ENCODE results near the gene RIBC1. TPM values are rescaled to one million over a fixed set of nuclear protein-coding genes. Genes with fewer than 3 reads are reported as not detected.
"Not testable (repeated sequence)": the region's sequence is repeated elsewhere in the genome, so short reads cannot be mapped to it uniquely, and the experiment has no call there.

RIBC1 gene
- 0.45 TPM for polyA plus RNA-seq (2013, experiment 1 of 2; ENCODE audit: insufficient read length)
- polyA plus RNA-seq (2013, experiment 2 of 2; ENCODE audit: insufficient read length) = 0.14 TPM

- no peak for DNase-seq
Observed at GRCh38 chrX:53422861-53423306, at the start of gene RIBC1. Gene RIBC1 (plus strand): TSS chrX:53422873. CDS start chrX:53426277, 3,404 bp downstream.

GRCh38 chrX:53373307-53373706, 49.4 kb upstream of the RIBC1 start:
- no peak for DNase-seq

GRCh38 chrX:53374222-53374820, 48.4 kb upstream of the RIBC1 start:
- peak; percentile 2 for DNase-seq

- DNase-seq = no peak
Observed at GRCh38 chrX:53374923-53375322, 47.8 kb upstream of the RIBC1 start.

GRCh38 chrX:53376888-53377287, 45.8 kb upstream of the RIBC1 start:
- no peak for DNase-seq

GRCh38 chrX:53377464-53377863, 45.2 kb upstream of the RIBC1 start:
- DNase-seq = no peak

- DNase-seq = no peak
Observed at GRCh38 chrX:53379008-53379710, 43.5 kb upstream of the RIBC1 start.

GRCh38 chrX:53379747-53380146, 42.9 kb upstream of the RIBC1 start:
- DNase-seq = no peak

GRCh38 chrX:53383376-53384076, 39.1 kb upstream of the RIBC1 start:
- no peak for DNase-seq

GRCh38 chrX:53395605-53396298, 26.9 kb upstream of the RIBC1 start:
- no peak for DNase-seq

GRCh38 chrX:53398216-53398615, 24.5 kb upstream of the RIBC1 start:
- DNase-seq = no peak

- DNase-seq = no peak
Observed at GRCh38 chrX:53403535-53403934, 19.1 kb upstream of the RIBC1 start.

- no peak for DNase-seq
Observed at GRCh38 chrX:53412446-53412845, 10.2 kb upstream of the RIBC1 start.

- not testable (repeated sequence) for DNase-seq
Observed at GRCh38 chrX:53420351-53420750, 2.3 kb upstream of the RIBC1 start.

GRCh38 chrX:53421125-53421524, 1.5 kb upstream of the RIBC1 start:
- DNase-seq = no peak

GRCh38 chrX:53421772-53422085, 944 bp upstream of the RIBC1 start:
- no peak for DNase-seq

GRCh38 chrX:53422086-53422860, 400 bp upstream of the RIBC1 start, which contains the start of gene SMC1A:
Gene SMC1A (minus strand): TSS chrX:53422654. CDS start chrX:53422600, 54 bp downstream.
- peak; percentile 93 for DNase-seq

GRCh38 chrX:53429755-53430154, 7.1 kb downstream of the RIBC1 start:
- no peak for DNase-seq

- DNase-seq = no peak
Observed at GRCh38 chrX:53430231-53430630, 7.6 kb downstream of the RIBC1 start.

GRCh38 chrX:53433651-53434639, 11.3 kb downstream of the RIBC1 start, which contains the start of gene HSD17B10:
Gene HSD17B10 (minus strand): TSS chrX:53434370. CDS start chrX:53434345, 25 bp downstream.
- peak; percentile 80 for DNase-seq

GRCh38 chrX:53435997-53436396, 13.3 kb downstream of the RIBC1 start:
- DNase-seq = peak; percentile 53
